Measurements from ENCODE around the gene GAL3ST3.

DNA sequence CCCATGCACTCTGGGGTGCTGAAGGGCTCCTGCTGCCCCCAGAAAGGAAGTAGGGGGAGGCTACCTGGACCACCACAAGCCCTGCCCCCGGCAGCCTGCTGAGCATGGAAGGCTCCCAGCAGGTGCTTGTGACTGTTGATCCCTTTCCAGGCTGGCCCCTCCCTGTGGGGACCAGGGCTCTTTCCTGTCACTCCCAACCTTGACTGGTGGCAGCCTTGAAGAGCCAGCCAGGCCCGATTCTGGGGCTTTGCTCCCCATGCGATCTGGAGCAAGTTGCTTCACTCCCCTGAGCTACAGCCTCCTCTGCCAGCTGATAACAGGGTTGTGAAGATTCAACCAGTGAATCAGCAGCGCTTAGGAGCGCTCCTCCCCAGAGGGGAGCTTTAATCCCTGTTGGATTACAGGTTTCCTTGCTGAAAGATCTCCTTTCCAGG lies 41.7 kb downstream of the GAL3ST3 start:
- no peak for TF ChIP-seq CTCF (IDR thresholded peaks at IDR 0.05; ENCODE audit: insufficient read depth, low read length)
- no peak for TF ChIP-seq SPI1 (IDR thresholded peaks at IDR 0.05; ENCODE audit: borderline replicate concordance, low read depth)
- no peak for TF ChIP-seq POLR2AphosphoS5 (IDR thresholded peaks at IDR 0.05; ENCODE audit: low read depth)
